Measurements from ENCODE around the gene E2F4.

DNA sequence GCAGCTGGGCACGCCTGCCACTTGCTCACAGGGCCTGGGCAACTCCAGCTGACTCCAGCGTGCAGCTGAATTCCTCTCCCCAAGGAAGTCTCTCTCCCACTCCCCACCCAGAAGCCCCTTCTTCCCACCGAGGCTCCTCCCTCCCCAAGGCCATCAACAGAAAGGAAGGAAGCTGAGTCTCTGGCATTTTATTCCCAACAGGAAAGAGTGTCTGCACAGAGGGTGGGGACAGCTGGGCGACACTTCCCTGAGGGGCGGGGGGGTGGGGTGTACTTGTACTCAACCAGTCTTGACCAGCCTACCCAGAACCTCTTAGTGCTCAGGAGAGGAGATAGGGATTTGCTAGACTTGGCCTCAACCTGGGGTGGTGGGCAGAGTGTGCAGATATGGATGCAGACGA is 1.9 kb upstream of the E2F4 start, which contains the start of gene EXOC3L1:
- TF ChIP-seq SMC3 (IDR thresholded peaks at IDR 0.05; ENCODE audit: borderline replicate concordance, low read length), result no peak
- no peak for TF ChIP-seq POLR2A (IDR thresholded peaks at IDR 0.05; ENCODE audit: low read depth, low read length)
- TF ChIP-seq HCFC1 (IDR thresholded peaks at IDR 0.05; ENCODE audit: low read length), result no peak
- no peak for TF ChIP-seq NFIC (IDR thresholded peaks at IDR 0.05; ENCODE audit: low read depth, low read length)
- TF ChIP-seq, protein P1, sequence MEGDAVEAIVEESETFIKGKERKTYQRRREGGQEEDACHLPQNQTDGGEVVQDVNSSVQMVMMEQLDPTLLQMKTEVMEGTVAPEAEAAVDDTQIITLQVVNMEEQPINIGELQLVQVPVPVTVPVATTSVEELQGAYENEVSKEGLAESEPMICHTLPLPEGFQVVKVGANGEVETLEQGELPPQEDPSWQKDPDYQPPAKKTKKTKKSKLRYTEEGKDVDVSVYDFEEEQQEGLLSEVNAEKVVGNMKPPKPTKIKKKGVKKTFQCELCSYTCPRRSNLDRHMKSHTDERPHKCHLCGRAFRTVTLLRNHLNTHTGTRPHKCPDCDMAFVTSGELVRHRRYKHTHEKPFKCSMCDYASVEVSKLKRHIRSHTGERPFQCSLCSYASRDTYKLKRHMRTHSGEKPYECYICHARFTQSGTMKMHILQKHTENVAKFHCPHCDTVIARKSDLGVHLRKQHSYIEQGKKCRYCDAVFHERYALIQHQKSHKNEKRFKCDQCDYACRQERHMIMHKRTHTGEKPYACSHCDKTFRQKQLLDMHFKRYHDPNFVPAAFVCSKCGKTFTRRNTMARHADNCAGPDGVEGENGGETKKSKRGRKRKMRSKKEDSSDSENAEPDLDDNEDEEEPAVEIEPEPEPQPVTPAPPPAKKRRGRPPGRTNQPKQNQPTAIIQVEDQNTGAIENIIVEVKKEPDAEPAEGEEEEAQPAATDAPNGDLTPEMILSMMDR (IDR thresholded peaks at IDR 0.05 in 2 of 3, conservative IDR thresholded peaks at IDR 0.05 in 1 of 3; ENCODE audit: control insufficient read depth in 2 of 3, extremely low read depth in 1 of 3, insufficient read depth in 1 of 3, low read depth in 3 of 3, low read length in 3 of 3), result no peak
- TF ChIP-seq POLR2AphosphoS5 (IDR thresholded peaks at IDR 0.05; ENCODE audit: low read length), result no peak
